Progenitor cell of endocrine pancreas (in vitro differentiated cells): Measurements from ENCODE around the gene IGFALS. TPM values are rescaled to one million over a fixed set of nuclear protein-coding genes. Genes with fewer than 3 reads are reported as not detected.

Source experiments
- DNase-seq: peaks from one replicate; pipeline ENCODE4 v3.0.0; 2021; ENCODE audit warnings: low spot score; ENCODE audit not compliant: unreplicated experiment
- H3K27ac Mint-ChIP-seq: 2 replicates; pipeline ENCODE4 v1.8.0; 2021; ENCODE audit warnings: mild to moderate bottlenecking, moderate library complexity, mixed read lengths
- H3K27me3 Mint-ChIP-seq: 2 replicates; pipeline ENCODE4 v1.8.0; 2021; ENCODE audit warnings: mixed read lengths
- H3K36me3 Mint-ChIP-seq: 2 replicates; pipeline ENCODE4 v1.8.0; 2022; ENCODE audit warnings: mixed read lengths; ENCODE audit not compliant: insufficient read depth
- H3K4me1 Mint-ChIP-seq: 2 replicates; pipeline ENCODE4 v1.8.0; 2021; ENCODE audit warnings: low read depth, mixed read lengths
- H3K4me3 Mint-ChIP-seq: 2 replicates; pipeline ENCODE4 v1.8.0; 2021; ENCODE audit warnings: low read depth, mild to moderate bottlenecking, moderate library complexity, mixed read lengths
- H3K9me3 Mint-ChIP-seq: 2 replicates; pipeline ENCODE4 v1.8.0; 2021; ENCODE audit warnings: low read depth, mixed read lengths
- total RNA-seq: library from RNA; stranded (reverse); gene quantifications from 2 replicates; pipeline ENCODE4 v1.2.1, GENCODE V29; 2021
- TF ChIP-seq, protein P1 (sequence below): fragments of 200-600 bp; sonication (generic); IDR thresholded peaks from one replicate; pipeline ENCODE4 v1.5.0; 2021; ENCODE audit warnings: antibody characterized with exemption, mild to moderate bottlenecking; ENCODE audit not compliant: unreplicated experiment

The IGFALS gene
- total RNA-seq, 1 donor from 2014 or later: 1.2 TPM

GRCh38 chr16:1776991-1777374 is 16.5 kb downstream of the IGFALS start:
- H3K27ac Mint-ChIP-seq: no peak overlapping the region
- H3K9me3 Mint-ChIP-seq: no peaks in the 10 kb centered on the region
- H3K4me3 Mint-ChIP-seq: no peak overlapping the region
- peaks cover 1% of the 10 kb centered on the region for H3K36me3 Mint-ChIP-seq
- no peak for DNase-seq
- H3K27me3 Mint-ChIP-seq: no peaks in the 10 kb centered on the region
- TF ChIP-seq, protein P1, sequence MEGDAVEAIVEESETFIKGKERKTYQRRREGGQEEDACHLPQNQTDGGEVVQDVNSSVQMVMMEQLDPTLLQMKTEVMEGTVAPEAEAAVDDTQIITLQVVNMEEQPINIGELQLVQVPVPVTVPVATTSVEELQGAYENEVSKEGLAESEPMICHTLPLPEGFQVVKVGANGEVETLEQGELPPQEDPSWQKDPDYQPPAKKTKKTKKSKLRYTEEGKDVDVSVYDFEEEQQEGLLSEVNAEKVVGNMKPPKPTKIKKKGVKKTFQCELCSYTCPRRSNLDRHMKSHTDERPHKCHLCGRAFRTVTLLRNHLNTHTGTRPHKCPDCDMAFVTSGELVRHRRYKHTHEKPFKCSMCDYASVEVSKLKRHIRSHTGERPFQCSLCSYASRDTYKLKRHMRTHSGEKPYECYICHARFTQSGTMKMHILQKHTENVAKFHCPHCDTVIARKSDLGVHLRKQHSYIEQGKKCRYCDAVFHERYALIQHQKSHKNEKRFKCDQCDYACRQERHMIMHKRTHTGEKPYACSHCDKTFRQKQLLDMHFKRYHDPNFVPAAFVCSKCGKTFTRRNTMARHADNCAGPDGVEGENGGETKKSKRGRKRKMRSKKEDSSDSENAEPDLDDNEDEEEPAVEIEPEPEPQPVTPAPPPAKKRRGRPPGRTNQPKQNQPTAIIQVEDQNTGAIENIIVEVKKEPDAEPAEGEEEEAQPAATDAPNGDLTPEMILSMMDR: no peak
- peaks cover 13% of the 10 kb centered on the region for H3K4me1 Mint-ChIP-seq

DNA sequence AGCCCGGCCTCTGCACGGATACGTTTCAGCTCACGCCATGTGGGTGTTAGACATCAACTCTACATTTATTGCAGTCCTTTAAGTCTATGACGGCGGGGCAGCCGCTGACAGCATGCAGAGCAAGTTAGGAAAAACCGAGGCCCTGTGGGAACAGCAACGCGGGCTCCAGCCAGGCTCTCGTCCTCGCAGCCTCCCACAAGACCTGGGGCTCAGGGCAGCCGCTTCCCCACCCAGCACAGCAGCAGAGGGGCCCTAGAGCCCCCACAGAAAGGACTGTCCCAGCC is 16.9 kb downstream of the IGFALS start:
- H3K4me3 Mint-ChIP-seq: no peak overlapping the region
- peaks cover 13% of the 10 kb centered on the region for H3K4me1 Mint-ChIP-seq
- H3K27me3 Mint-ChIP-seq: no peaks in the 10 kb centered on the region
- DNase-seq: no peak
- TF ChIP-seq, protein P1: no peak
- no peaks in the 10 kb centered on the region for H3K9me3 Mint-ChIP-seq
- H3K36me3 Mint-ChIP-seq: peaks cover 1% of the 10 kb centered on the region
- no peak overlapping the region for H3K27ac Mint-ChIP-seq

- H3K4me3 Mint-ChIP-seq: no peak overlapping the region
Observed at GRCh38 chr16:1775846-1776671, 17.4 kb downstream of the IGFALS start.

DNA sequence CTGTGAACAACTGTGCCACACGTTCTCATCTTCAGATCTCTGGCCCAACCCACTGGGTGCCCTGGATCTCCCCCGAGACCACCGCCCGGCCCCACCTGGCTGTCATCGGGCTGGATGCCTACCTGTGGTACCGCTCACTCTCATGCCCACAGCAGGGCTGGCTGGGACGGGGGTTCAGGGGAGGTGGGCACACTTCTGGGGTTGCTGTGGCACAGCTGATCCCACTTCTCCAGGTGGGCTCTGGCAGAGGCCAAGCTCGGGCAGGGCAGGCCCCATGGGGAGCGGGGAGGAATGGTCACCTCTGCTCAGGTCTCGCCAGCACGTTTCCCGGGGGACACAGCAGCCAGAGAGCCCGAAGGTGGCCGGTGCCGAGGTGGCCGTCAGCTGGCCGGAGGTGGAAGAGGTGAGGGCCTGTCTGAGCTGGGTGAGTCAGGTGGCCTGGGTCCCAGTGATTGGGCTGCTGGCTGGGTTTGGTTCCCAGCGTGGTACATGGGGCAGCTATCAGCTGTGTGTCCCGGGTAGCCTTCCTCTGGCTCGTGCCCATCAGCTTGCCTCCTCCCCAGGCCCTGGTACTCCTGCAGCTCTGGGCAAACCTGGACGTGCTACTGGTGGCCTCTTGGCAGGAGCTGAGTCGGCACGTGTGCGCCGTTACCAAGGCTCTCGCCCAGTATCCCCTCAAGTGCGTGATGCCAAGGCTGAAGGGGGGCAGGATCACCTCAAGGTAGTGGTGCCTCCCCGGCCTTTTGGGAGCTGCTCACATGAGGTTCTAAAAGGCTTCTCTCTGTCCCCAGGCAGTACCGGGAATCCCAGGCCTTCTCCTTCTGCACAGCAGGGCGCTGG is 18.3 kb downstream of the IGFALS start:
- Mint-ChIP-seq H3K36me3 (peaks cover 1% of the 10 kb centered on the region), H3K27me3 (no peaks in the 10 kb centered on the region), H3K4me1 (peaks cover 9% of the 10 kb centered on the region), H3K27ac (no peak overlapping the region), H3K4me3 (peak overlapping the region; percentile 31), H3K9me3 (no peaks in the 10 kb centered on the region)
- no peak for DNase-seq
- TF ChIP-seq, protein P1: no peak

More at GRCh38 chr16:1775846-1776671, 17.4 kb downstream of the IGFALS start:
- Mint-ChIP-seq H3K27ac (no peak overlapping the region), H3K4me1 (peaks cover 8% of the 10 kb centered on the region), H3K9me3 (no peaks in the 10 kb centered on the region), H3K36me3 (peaks cover 1% of the 10 kb centered on the region), H3K27me3 (no peaks in the 10 kb centered on the region)
- TF ChIP-seq, protein P1: no peak
- DNase-seq: no peak

DNA sequence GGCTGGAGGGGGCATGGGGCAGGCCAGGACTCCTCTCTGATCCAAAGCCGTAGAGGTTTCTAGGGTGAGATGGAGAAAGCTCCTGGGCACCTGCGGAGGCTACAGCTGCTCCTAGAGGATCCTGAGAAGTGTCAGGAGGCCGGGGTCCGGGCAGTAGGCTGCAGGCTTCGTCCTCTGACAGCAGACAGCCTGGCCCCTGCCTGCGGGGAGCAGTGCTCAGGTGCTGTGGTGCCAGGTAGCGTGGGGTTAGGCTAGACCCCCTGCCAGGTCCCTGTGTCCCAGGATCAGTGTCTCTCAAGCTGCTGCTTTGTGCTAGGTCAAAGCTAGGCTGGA is 19.1 kb downstream of the IGFALS start:
- Mint-ChIP-seq H3K9me3 (no peaks in the 10 kb centered on the region), H3K36me3 (peaks cover 3% of the 10 kb centered on the region), H3K27me3 (no peaks in the 10 kb centered on the region), H3K27ac (no peak overlapping the region), H3K4me3 (no peak overlapping the region), H3K4me1 (peaks cover 9% of the 10 kb centered on the region)
- TF ChIP-seq, protein P1: no peak
- no peak for DNase-seq
